Mammary epithelial cell (primary cell): ENCODE measurements around the gene SHISAL2A.

Experiments
- EZH2 ChIP-seq: IDR thresholded peaks from 2 replicates; pipeline ENCODE4 v1.6.1; 2012; ENCODE audit warnings: low read length, inconsistent platforms, borderline replicate concordance
- TF ChIP-seq, protein P1 (sequence below), 2 donors: IDR thresholded peaks in 1 of 2; conservative IDR thresholded peaks in 1 of 2; 2 replicates each; pipeline ENCODE4 v1.5.1; 2011 to 2012; ENCODE audit warnings: inconsistent platforms in 2 of 2, low read length in 2 of 2, mild to moderate bottlenecking in 2 of 2, control low read depth in 1 of 2, low read depth in 1 of 2; ENCODE audit not compliant: insufficient read depth in 1 of 2; ENCODE audit errors: extremely low read depth in 1 of 2

- TF ChIP-seq, protein P1, sequence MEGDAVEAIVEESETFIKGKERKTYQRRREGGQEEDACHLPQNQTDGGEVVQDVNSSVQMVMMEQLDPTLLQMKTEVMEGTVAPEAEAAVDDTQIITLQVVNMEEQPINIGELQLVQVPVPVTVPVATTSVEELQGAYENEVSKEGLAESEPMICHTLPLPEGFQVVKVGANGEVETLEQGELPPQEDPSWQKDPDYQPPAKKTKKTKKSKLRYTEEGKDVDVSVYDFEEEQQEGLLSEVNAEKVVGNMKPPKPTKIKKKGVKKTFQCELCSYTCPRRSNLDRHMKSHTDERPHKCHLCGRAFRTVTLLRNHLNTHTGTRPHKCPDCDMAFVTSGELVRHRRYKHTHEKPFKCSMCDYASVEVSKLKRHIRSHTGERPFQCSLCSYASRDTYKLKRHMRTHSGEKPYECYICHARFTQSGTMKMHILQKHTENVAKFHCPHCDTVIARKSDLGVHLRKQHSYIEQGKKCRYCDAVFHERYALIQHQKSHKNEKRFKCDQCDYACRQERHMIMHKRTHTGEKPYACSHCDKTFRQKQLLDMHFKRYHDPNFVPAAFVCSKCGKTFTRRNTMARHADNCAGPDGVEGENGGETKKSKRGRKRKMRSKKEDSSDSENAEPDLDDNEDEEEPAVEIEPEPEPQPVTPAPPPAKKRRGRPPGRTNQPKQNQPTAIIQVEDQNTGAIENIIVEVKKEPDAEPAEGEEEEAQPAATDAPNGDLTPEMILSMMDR (conservative IDR thresholded peaks at IDR 0.05 in 1 of 2, IDR thresholded peaks at IDR 0.05 in 1 of 2; ENCODE audit: extremely low read depth in 1 of 2, insufficient read depth in 1 of 2, low read depth in 1 of 2, low read length in 2 of 2): no peak
- TF ChIP-seq EZH2: no peak
Measured at GRCh38 chr1:52634111-52634510, 1.1 kb downstream of the SHISAL2A start.
